Measurements from ENCODE around the gene TEX9.

TEX9 gene

GRCh38 chr15:56442354-56442753 lies 77.1 kb downstream of the TEX9 start:
- DNase-seq (ENCODE audit: extremely low read depth in 1 of 2, low read depth in 1 of 2), result no peak

- no peak for DNase-seq (ENCODE audit: extremely low read depth in 1 of 2, low read depth in 1 of 2)
These were observed 80.5 kb downstream of the TEX9 start for GRCh38 chr15:56445746-56446145.

GRCh38 chr15:56454836-56455235 lies 89.6 kb downstream of the TEX9 start:
- DNase-seq (ENCODE audit: extremely low read depth in 1 of 2, low read depth in 1 of 2), result no peak

- DNase-seq (ENCODE audit: extremely low read depth in 1 of 2, low read depth in 1 of 2), result no peak
These were observed 91.0 kb downstream of the TEX9 start for GRCh38 chr15:56456229-56456628.

GRCh38 chr15:56459096-56459495 lies 93.9 kb downstream of the TEX9 start:
- no peak for DNase-seq (ENCODE audit: extremely low read depth in 1 of 2, low read depth in 1 of 2)

- DNase-seq (ENCODE audit: extremely low read depth in 1 of 2, low read depth in 1 of 2), result no peak
These were observed 94.8 kb downstream of the TEX9 start for GRCh38 chr15:56460071-56460470.

GRCh38 chr15:56460947-56461346 lies 95.7 kb downstream of the TEX9 start:
- DNase-seq (ENCODE audit: extremely low read depth in 1 of 2, low read depth in 1 of 2), result no peak

GRCh38 chr15:56464893-56465520 lies 99.8 kb downstream of the TEX9 start, which contains the start of gene MNS1:
Gene MNS1 (minus strand): TSS chr15:56465137. CDS start chr15:56464972, 165 bp downstream.
- peak; percentile 22 to 36 for DNase-seq (ENCODE audit: extremely low read depth in 1 of 2, low read depth in 1 of 2)

- no peak for DNase-seq (ENCODE audit: extremely low read depth in 1 of 2, low read depth in 1 of 2)
These were observed 102.4 kb downstream of the TEX9 start for GRCh38 chr15:56467616-56468015.

GRCh38 chr15:56468401-56468800 lies 103.2 kb downstream of the TEX9 start:
- DNase-seq (ENCODE audit: extremely low read depth in 1 of 2, low read depth in 1 of 2), result no peak

GRCh38 chr15:56469483-56469882 lies 104.3 kb downstream of the TEX9 start:
- DNase-seq (ENCODE audit: extremely low read depth in 1 of 2, low read depth in 1 of 2), result no peak

- DNase-seq (ENCODE audit: extremely low read depth in 1 of 2, low read depth in 1 of 2), result no peak
These were observed 106.3 kb downstream of the TEX9 start for GRCh38 chr15:56471440-56472069.

GRCh38 chr15:56472278-56472677 lies 107.1 kb downstream of the TEX9 start:
- DNase-seq (ENCODE audit: extremely low read depth in 1 of 2, low read depth in 1 of 2), result no peak

GRCh38 chr15:56473017-56473416 lies 107.8 kb downstream of the TEX9 start:
- no peak for DNase-seq (ENCODE audit: extremely low read depth in 1 of 2, low read depth in 1 of 2)

- DNase-seq (ENCODE audit: extremely low read depth in 1 of 2, low read depth in 1 of 2), result no peak
These were observed 110.1 kb downstream of the TEX9 start for GRCh38 chr15:56475351-56475750.
